GM19438 (cell line): ENCODE results near the gene PHLPP1.
"Not testable (repeated sequence)": the region's sequence is repeated elsewhere in the genome, so short reads cannot be mapped to it uniquely, and the experiment has no call there.

Experiments
- ATAC-seq: cut with Tn5 transposase; IDR thresholded peaks from one replicate; pipeline ENCODE4 v1.9.1; 2021; ENCODE audit warnings: low read depth; ENCODE audit not compliant: unreplicated experiment

Gene PHLPP1

GRCh38 chr18:62715436-62715758 is at the start of gene PHLPP1:
Gene PHLPP1 (plus strand): TSS chr18:62715541. CDS start chr18:62715684, 143 bp downstream.
- peak; percentile 13 for ATAC-seq

- no peak for ATAC-seq
Measured at GRCh38 chr18:62669225-62669624, 46.1 kb upstream of the PHLPP1 start.

GRCh38 chr18:62670573-62670972 is 44.8 kb upstream of the PHLPP1 start:
- ATAC-seq = no peak

- ATAC-seq = no peak
Measured at GRCh38 chr18:62672600-62672999, 42.7 kb upstream of the PHLPP1 start.

GRCh38 chr18:62678847-62679485 is 36.4 kb upstream of the PHLPP1 start:
- no peak for ATAC-seq

- ATAC-seq = no peak
Measured at GRCh38 chr18:62682371-62682770, 33.0 kb upstream of the PHLPP1 start.

GRCh38 chr18:62683935-62684334 is 31.4 kb upstream of the PHLPP1 start:
- ATAC-seq = no peak

GRCh38 chr18:62688743-62689317 is 26.5 kb upstream of the PHLPP1 start:
- no peak for ATAC-seq

GRCh38 chr18:62690236-62690815 is 25.0 kb upstream of the PHLPP1 start:
- ATAC-seq = no peak

GRCh38 chr18:62693659-62694058 is 21.7 kb upstream of the PHLPP1 start:
- ATAC-seq = no peak

- no peak for ATAC-seq
Measured at GRCh38 chr18:62697636-62698035, 17.7 kb upstream of the PHLPP1 start.

GRCh38 chr18:62702259-62702658 is 13.1 kb upstream of the PHLPP1 start:
- no peak for ATAC-seq

GRCh38 chr18:62706879-62707278 is 8.5 kb upstream of the PHLPP1 start:
- ATAC-seq = not testable (repeated sequence)

- ATAC-seq = not testable (repeated sequence)
Measured at GRCh38 chr18:62709908-62710307, 5.4 kb upstream of the PHLPP1 start.

GRCh38 chr18:62710417-62710816 is 4.9 kb upstream of the PHLPP1 start:
- ATAC-seq = no peak

GRCh38 chr18:62711781-62712180 is 3.6 kb upstream of the PHLPP1 start:
- no peak for ATAC-seq

GRCh38 chr18:62713651-62714247 is 1.6 kb upstream of the PHLPP1 start:
- no peak for ATAC-seq

GRCh38 chr18:62714671-62715435 is 488 bp upstream of the PHLPP1 start:
- ATAC-seq = peak; percentile 76

GRCh38 chr18:62715759-62716615 is 646 bp downstream of the PHLPP1 start:
- peak; percentile 24 for ATAC-seq

GRCh38 chr18:62716619-62717168 is 1.4 kb downstream of the PHLPP1 start:
- ATAC-seq = no peak
